Measurements from ENCODE around the gene TOM1L2. TPM values are rescaled to one million over a fixed set of nuclear protein-coding genes. Genes with fewer than 3 reads are reported as not detected.

The TOM1L2 gene
- total RNA-seq, 1 experiment from 2014 or later, result 24.1 TPM

GRCh38 chr17:18006495-18007239 is 34.5 kb upstream of the TOM1L2 start:
- no peaks in the 10 kb centered on the region for H4K20me1 ChIP-seq (ENCODE audit: insufficient read depth)
- H3K9ac ChIP-seq (ENCODE audit: low read length), result no peak overlapping the region
- no peaks in the 10 kb centered on the region for H3K9me3 ChIP-seq (ENCODE audit: control insufficient read depth in 1 of 2, insufficient read depth in 1 of 2, low read depth in 1 of 2, low read length in 2 of 2)
- no peak overlapping the region for H3K4me2 ChIP-seq (ENCODE audit: low read length)
- ChIA-PET RAD21 (ENCODE audit: low non-redundant PET in 1 of 2, low total read pairs in 2 of 2, uncharacterized antibody in 2 of 2, unreplicated experiment in 2 of 2) (no interaction called here), POLR2A (no interaction called here), CTCF (interaction anchor here (2.1 kb wide), 1 partner anchor 13 kb away, joined by 6 read pairs; no protein-coding TSS in a partner anchor)
- no peak for TF ChIP-seq EGR1 (IDR thresholded peaks at IDR 0.05; ENCODE audit: low read depth)
- TF ChIP-seq POLR2AphosphoS5 (IDR thresholded peaks at IDR 0.05; ENCODE audit: low read depth, low read length), result no peak
- TF ChIP-seq RAD21 (IDR thresholded peaks at IDR 0.05; ENCODE audit: low read depth), result no peak
- no peak for TF ChIP-seq CEBPB (IDR thresholded peaks at IDR 0.05; ENCODE audit: low read depth)
- intact Hi-C loops (cut with micrococcal nuclease), result no loop called here
- H3K4me3 ChIP-seq (replicated peaks in 1 of 2; ENCODE audit: low read depth in 1 of 2, low read length in 2 of 2), result no peak overlapping the region
- H3K4me1 ChIP-seq (ENCODE audit: control insufficient read depth in 1 of 2, insufficient read depth in 2 of 2, low read length in 2 of 2), result no peaks in the 10 kb centered on the region
- H3K9me2 ChIP-seq (ENCODE audit: insufficient read depth), result no peaks in the 10 kb centered on the region
- H3K79me2 ChIP-seq (ENCODE audit: insufficient read depth, low read length), result no peaks in the 10 kb centered on the region
- H3K36me3 ChIP-seq (ENCODE audit: control insufficient read depth in 1 of 2, insufficient read depth in 2 of 2, low read length in 2 of 2), result no peaks in the 10 kb centered on the region
- no peak overlapping the region for H2AFZ ChIP-seq (ENCODE audit: low read depth, low read length, poor library complexity, severe bottlenecking)
- no peaks in the 10 kb centered on the region for H3K27me3 ChIP-seq (ENCODE audit: insufficient read depth, low read length)
- no TSS peak for BruUV-seq (replicated peaks)
- ATAC-seq (no peak), DNase-seq (ENCODE audit: low read depth, low spot score) (no peak)
- no peak overlapping the region for H3K27ac ChIP-seq (ENCODE audit: low read depth, low read length)

- intact Hi-C loops (cut with micrococcal nuclease), result no loop called here
- BruUV-seq (replicated peaks), result no TSS peak
- H3K4me2 ChIP-seq (ENCODE audit: low read length), result no peak overlapping the region
- ChIA-PET RAD21 (ENCODE audit: low non-redundant PET in 1 of 2, low total read pairs in 2 of 2, uncharacterized antibody in 2 of 2, unreplicated experiment in 2 of 2) (no interaction called here), CTCF (interaction anchor here (2.0 kb wide), 1 partner anchor 15 kb away, joined by 4 read pairs; no protein-coding TSS in a partner anchor), POLR2A (no interaction called here)
- H3K4me1 ChIP-seq (ENCODE audit: control insufficient read depth in 1 of 2, insufficient read depth in 2 of 2, low read length in 2 of 2), result no peaks in the 10 kb centered on the region
- ATAC-seq, result peak; percentile 9; the same call in 1 of the 2 replicates
- no peak overlapping the region for H2AFZ ChIP-seq (ENCODE audit: low read depth, low read length, poor library complexity, severe bottlenecking)
- H3K27ac ChIP-seq (ENCODE audit: low read depth, low read length), result no peak overlapping the region
- H3K27me3 ChIP-seq (ENCODE audit: insufficient read depth, low read length), result no peaks in the 10 kb centered on the region
- H3K9me3 ChIP-seq (ENCODE audit: control insufficient read depth in 1 of 2, insufficient read depth in 1 of 2, low read depth in 1 of 2, low read length in 2 of 2), result no peaks in the 10 kb centered on the region
- no peak for DNase-seq (ENCODE audit: low read depth, low spot score)
- no peak overlapping the region for H3K9ac ChIP-seq (ENCODE audit: low read length)
- H3K79me2 ChIP-seq (ENCODE audit: insufficient read depth, low read length), result no peaks in the 10 kb centered on the region
- TF ChIP-seq ZNF274 (IDR thresholded peaks at IDR 0.05; ENCODE audit: low read depth, low read length) (no peak), SP1 (IDR thresholded peaks at IDR 0.05; ENCODE audit: low read depth) (no peak), POLR2A (IDR thresholded peaks at IDR 0.05; ENCODE audit: borderline replicate concordance, extremely low read depth, insufficient read depth, insufficient read length) (no peak)
- TF ChIP-seq, protein P1, sequence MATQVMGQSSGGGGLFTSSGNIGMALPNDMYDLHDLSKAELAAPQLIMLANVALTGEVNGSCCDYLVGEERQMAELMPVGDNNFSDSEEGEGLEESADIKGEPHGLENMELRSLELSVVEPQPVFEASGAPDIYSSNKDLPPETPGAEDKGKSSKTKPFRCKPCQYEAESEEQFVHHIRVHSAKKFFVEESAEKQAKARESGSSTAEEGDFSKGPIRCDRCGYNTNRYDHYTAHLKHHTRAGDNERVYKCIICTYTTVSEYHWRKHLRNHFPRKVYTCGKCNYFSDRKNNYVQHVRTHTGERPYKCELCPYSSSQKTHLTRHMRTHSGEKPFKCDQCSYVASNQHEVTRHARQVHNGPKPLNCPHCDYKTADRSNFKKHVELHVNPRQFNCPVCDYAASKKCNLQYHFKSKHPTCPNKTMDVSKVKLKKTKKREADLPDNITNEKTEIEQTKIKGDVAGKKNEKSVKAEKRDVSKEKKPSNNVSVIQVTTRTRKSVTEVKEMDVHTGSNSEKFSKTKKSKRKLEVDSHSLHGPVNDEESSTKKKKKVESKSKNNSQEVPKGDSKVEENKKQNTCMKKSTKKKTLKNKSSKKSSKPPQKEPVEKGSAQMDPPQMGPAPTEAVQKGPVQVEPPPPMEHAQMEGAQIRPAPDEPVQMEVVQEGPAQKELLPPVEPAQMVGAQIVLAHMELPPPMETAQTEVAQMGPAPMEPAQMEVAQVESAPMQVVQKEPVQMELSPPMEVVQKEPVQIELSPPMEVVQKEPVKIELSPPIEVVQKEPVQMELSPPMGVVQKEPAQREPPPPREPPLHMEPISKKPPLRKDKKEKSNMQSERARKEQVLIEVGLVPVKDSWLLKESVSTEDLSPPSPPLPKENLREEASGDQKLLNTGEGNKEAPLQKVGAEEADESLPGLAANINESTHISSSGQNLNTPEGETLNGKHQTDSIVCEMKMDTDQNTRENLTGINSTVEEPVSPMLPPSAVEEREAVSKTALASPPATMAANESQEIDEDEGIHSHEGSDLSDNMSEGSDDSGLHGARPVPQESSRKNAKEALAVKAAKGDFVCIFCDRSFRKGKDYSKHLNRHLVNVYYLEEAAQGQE (IDR thresholded peaks at IDR 0.05; ENCODE audit: low read depth), result no peak
- TF ChIP-seq, protein P2, sequence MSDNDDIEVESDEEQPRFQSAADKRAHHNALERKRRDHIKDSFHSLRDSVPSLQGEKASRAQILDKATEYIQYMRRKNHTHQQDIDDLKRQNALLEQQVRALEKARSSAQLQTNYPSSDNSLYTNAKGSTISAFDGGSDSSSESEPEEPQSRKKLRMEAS (IDR thresholded peaks at IDR 0.05), result no peak
- TF ChIP-seq, protein P3, sequence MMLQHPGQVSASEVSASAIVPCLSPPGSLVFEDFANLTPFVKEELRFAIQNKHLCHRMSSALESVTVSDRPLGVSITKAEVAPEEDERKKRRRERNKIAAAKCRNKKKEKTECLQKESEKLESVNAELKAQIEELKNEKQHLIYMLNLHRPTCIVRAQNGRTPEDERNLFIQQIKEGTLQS (IDR thresholded peaks at IDR 0.05), result no peak
- H4K20me1 ChIP-seq (ENCODE audit: insufficient read depth), result no peaks in the 10 kb centered on the region
- no peaks in the 10 kb centered on the region for H3K36me3 ChIP-seq (ENCODE audit: control insufficient read depth in 1 of 2, insufficient read depth in 2 of 2, low read length in 2 of 2)
- no peaks in the 10 kb centered on the region for H3K9me2 ChIP-seq (ENCODE audit: insufficient read depth)
- no peak overlapping the region for H3K4me3 ChIP-seq (replicated peaks in 1 of 2; ENCODE audit: low read depth in 1 of 2, low read length in 2 of 2)
Measured at GRCh38 chr17:18005496-18005895, 33.3 kb upstream of the TOM1L2 start.
